GM19372 (cell line): ENCODE measurements around the gene MIOX.

Experiments used
- ATAC-seq: cut with Tn5 transposase; IDR thresholded peaks from one replicate; pipeline ENCODE4 v1.9.1; 2021; ENCODE audit warnings: mild to moderate bottlenecking, low read depth, moderate library complexity; ENCODE audit not compliant: unreplicated experiment

Gene MIOX

DNA sequence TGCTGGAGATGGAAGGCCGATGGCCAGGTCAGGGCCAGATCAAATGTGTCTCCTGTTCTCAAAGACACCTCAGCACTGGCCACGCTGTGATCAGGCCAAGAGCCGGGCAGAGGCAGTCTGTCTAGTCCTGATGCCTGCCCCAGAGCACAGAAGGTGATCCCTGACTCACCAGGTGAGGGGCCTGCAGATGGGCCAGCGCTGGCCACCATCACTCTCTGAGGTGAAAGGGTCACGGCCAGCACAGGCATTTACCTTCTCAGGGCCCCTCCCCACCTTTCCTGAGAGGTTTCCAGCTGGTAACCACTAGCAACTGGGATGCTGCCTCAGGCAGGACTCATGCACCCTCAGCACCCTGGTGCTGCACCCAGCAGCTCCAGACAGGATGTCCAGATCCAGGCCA lies 14.7 kb upstream of the MIOX start:
- ATAC-seq = no peak

- ATAC-seq = no peak
Measured at GRCh38 chr22:50473088-50473487, 13.6 kb upstream of the MIOX start.

DNA sequence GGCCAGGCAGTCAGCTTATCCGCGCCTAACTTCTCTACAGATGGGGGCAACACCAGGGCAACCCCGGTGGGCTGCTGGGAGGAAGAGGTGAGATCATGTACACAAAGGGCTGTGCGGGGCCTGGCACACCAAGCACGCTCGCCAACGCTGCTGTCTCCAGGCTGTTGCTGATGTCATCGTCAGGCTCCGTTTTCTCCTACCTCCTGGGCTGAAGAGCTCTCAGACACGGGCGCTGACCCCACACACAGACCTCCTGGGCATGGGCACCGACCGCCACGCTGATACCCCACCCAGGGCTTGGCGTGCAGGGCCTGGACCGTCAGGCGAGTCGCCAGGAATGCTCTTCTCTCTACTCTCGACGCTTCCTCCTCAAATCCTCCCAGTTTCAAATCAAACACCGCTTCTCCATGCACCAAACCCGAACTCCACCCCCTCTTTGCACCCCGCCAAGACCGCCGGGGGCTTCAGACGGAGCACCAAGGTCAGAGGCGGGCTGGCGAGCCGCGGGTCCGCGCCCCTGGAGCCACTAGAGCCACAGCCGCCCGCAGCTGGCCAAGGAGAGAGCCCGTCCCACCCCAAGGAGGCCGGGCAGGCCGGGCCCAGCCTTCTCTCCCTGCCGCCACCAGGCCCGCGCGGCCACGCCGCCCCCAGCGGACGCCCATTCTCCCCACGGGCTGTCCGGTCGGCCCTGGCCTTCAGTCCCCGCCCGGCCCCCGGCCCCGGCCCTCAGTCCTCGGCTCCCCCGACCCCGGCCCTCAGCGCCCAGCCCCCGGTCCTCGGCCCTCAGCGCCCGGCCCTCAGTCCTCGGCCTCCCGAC lies 12.6 kb upstream of the MIOX start:
- no peak for ATAC-seq

DNA sequence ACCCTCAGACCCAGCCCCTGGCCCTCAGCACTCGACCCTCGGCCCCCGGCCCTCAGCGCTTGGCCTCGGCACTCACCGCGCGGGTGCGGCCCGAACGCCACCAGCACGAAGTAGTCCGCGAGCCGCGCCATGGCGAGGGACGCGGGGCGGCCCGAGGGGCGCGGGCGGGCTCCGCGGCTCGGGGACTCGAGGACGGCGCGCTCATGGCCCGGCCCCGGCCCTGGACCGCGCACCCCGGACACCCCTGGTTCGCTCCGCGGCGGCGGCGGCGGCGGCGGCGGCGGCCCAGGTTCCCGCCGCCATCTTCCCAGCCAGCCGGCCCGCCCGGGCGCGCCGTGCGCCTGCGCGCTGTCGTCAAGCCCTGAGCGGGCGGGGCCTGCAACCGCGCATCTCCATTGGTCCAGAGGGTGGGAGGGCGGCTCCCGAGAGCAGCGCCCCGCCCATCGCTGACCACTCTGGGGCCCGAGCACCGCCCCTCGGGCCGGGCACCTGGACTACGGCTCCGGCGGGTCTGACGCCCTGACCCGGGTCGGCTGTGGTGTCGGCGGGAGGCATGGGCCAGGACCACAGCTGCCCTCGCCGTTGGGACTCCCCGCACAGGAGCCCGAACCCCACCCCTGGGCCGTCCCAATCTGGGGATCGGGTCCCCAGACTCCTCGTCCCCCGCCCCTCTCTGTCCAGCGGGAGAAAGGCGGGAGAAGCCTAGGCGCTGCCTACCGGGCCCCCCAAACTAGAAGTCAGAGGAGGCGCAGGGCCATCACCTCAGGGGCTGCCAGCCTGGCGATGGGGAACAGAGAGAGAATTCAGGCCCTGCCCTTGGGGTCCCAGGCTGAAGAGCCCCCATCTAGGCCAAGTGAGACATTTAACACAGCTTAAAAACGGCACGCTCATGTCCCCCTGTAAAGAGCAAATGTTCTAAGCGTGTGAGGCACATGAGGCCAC lies 11.7 kb upstream of the MIOX start, which contains the start of gene SBF1:
SBF1 (minus strand) TSS at position 326 of the 942 bp plus-strand sequence; CDS start at position 131, 195 bp downstream.
- ATAC-seq = peak; percentile 87

GRCh38 chr22:50475652-50476002 lies 11.0 kb upstream of the MIOX start:
- no peak for ATAC-seq

GRCh38 chr22:50476868-50477267 lies 9.8 kb upstream of the MIOX start:
- no peak for ATAC-seq

- ATAC-seq = no peak
Measured at GRCh38 chr22:50477923-50478322, 8.7 kb upstream of the MIOX start.

- ATAC-seq = no peak
Measured at GRCh38 chr22:50479721-50480120, 6.9 kb upstream of the MIOX start.

- ATAC-seq = no peak
Measured at GRCh38 chr22:50481045-50481439, 5.6 kb upstream of the MIOX start.

DNA sequence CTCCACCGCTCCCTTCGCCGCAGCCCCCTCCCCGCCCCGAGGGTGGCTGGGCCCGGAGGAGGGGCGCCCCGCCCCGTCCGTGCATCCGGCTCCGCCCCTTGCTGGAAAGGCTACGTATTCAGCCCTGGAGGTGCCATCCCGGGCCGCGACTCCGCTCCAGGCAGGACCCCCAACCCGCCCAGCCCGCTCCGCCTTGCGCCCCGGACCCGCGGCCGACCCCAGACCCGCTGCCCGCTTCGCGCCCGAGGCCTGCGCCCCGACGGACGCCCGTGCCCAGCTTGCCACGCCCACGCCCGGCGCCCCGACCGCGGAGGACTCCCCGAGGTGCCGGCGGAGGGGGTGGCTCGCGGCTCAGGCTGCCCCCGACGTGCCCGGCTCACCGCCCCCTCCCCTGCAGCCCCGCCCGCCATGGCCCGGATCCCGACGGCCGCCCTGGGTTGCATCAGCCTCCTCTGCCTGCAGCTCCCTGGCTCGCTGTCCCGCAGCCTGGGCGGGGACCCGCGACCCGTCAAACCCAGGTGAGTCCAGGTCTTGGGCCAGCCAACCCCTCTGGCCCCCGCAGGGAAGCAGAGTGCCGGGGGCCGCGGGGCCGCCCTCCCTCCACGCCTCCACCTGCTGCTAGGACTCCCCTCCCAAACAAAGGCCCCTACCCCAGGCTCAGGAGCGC lies 5.1 kb upstream of the MIOX start, which contains the start of gene ADM2:
ADM2 (plus strand) TSS at position 104 of the 667 bp plus-strand sequence; CDS start at position 409, 305 bp downstream.
- ATAC-seq = no peak

DNA sequence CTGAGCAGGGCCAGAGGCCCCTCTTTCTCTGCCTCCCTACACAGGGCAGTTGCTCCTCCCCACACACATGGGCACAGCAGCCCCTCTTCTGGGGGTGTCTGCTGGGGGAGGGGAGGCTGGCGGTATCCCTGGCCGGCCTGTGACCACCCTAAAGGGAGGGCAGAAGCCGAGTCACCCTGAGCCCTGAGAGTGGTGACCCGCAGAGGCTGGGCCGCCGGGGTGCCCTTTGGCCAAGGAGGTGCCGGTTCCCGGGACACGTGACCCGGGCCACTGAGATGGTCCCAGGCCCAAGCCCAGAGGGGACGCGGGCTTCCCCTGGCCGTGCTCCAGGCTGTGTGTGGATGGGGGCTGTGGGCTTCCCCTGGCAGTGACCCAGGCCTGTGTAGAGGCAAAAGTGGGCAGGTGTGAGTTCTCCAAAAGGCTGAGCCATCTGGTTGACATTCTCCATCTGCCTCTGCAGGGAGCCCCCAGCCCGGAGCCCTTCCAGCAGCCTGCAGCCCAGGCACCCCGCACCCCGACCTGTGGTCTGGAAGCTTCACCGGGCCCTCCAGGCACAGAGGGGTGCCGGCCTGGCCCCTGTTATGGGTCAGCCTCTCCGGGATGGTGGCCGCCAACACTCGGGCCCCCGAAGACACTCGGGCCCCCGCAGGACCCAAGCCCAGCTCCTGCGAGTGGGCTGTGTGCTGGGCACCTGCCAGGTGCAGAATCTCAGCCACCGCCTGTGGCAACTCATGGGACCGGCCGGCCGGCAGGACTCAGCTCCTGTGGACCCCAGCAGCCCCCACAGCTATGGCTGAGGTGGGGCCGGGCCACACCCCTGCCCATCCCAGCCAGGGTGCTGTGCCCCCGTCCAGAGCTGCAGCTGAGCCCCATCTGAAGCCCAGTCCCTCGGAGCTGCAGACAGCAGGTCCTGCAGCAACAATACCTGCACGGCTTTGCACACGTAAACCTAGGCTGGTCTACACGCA lies 4.3 kb upstream of the MIOX start:
- ATAC-seq = no peak

GRCh38 chr22:50483106-50483505 lies 3.6 kb upstream of the MIOX start:
- no peak for ATAC-seq

- no peak for ATAC-seq
Measured at GRCh38 chr22:50483556-50483955, 3.1 kb upstream of the MIOX start.

DNA sequence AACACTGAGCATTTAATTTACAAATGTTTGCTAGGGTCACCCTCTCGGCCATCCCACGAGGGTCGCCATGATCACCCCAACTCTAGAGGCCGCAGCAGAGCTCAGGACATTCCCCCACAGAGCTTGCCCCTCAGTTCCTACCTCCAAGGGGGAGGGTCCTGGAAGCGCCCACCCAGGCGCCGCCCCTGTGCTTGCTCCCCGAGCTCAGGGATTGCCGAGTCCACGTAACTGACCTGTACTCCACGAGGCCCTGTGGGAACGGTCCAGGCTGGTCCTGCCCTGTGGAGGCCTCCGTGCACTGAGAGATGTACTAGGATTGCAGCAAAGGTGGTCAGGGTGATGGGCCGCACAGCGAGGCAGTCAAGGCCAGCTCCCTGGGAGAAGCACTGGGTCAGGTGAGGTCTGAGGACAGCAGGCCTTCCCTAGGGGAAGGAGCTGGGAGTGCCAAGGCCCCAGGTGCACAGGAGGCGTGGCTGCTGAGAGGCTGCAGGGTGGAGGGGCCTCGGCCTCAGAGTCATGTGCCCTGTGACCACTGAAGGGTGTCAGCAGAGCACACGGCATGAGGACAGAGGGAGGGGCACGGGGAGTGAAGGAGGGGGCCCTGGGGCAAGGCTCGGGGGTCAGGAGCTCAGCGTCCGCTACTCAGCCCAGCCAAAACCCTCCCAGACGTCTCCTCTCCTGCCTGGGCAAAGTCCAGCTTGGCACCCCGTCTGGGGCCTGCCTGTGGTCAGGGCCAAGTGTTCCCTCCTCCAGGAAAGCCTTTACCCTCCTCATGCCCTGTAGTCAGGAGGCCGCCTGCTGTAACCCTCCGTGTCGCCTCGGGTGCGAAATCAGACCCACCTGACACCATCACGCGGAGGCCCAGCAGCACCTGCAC lies 2.4 kb upstream of the MIOX start:
- ATAC-seq = no peak

GRCh38 chr22:50485221-50486131 lies 1.2 kb upstream of the MIOX start:
- no peak for ATAC-seq

GRCh38 chr22:50487290-50488005 lies 789 bp downstream of the MIOX start:
- no peak for ATAC-seq
